Activated CD8-positive, alpha-beta memory T cell treated with anti-CD3 and anti-CD28 coated beads for 48 hours (primary cell): ENCODE measurements around the gene DOCK1.
"Not testable (repeated sequence)": the region's sequence is repeated elsewhere in the genome, so short reads cannot be mapped to it uniquely, and the experiment has no call there.

Experiments used
- DNase-seq, 3 experiments: peaks; one replicate each; pipeline ENCODE4 v3.0.0-alpha.2; 2020; ENCODE audit warnings: low read depth in 2 of 3, low spot score in 2 of 3

DOCK1 gene

DNA sequence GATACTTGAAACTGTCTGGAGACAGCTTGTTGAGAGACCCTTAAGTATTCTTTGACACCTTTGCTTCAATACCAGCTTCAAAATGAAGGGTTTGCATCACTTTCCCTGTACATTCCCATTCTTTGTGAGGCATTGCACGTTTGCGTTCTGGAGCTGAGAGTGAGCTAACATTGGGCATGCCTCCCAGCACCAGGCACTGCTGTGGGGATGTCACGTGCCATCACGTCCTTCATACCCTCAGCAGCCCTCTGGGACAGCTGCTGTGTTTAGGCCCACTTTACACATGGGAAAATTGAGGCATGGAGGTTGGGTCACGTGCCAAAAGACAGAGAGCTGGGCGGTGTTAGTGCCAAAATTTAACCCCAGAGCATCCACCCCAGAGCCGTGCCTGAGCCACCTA lies 357.4 kb downstream of the DOCK1 start:
- DNase-seq = no peak

DNA sequence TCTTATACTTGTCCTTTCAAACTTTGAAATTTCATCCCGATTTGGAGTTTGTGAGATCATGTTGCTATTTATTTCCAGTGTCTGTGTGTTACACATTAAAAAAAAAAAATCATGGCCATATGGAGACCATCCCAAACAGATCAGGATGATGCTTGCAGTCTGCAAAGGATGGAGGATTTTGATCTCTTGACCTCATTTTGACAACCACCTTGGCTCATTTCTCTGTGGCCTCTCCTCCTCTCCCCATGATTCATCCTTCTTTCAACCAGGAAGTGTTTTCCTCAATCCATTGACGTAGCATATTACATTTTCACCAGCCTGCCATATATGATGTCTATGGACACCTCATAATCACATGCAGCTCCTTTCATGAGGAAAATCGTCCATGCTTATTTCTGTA lies 360.1 kb downstream of the DOCK1 start:
- DNase-seq = no peak

DNA sequence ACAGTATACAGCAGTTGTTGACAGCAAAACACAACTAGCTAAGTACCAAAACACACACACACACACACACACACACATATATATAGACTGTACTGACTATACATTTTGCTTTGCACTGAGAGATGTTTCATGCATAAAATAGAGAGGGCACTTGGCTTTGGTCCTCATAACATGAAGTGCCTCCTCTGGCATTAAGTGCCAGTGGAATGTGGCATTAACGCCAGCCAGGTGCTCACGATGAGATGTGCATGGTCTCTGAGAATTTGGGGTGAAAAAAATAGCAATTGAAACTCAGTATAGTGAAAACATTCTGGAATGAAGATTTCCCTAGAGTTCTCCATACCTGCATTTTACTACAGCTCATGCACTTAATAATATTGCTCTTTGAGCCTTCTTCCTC lies 361.2 kb downstream of the DOCK1 start:
- no peak for DNase-seq

GRCh38 chr10:127267442-127267841 lies 362.2 kb downstream of the DOCK1 start:
- DNase-seq = no peak

DNA sequence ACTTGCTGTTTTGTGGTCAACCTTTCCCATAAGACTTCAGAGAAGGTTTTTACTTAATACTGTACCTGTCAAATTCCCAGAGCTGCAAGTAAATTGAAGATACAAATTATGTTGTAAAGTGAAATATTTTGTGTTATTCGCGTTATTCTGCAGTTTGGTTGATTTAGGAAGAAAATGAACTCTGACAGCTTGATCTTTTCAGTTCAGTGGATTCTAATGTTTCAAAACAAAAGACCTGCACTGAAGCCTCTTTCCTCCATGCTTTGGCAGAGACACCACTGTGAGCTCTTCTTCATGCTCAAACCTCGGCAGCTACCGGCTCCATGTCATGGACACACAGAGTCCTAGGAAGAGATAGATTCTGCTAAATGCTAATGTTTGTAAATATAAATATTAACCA lies 366.8 kb downstream of the DOCK1 start:
- no peak for DNase-seq

DNA sequence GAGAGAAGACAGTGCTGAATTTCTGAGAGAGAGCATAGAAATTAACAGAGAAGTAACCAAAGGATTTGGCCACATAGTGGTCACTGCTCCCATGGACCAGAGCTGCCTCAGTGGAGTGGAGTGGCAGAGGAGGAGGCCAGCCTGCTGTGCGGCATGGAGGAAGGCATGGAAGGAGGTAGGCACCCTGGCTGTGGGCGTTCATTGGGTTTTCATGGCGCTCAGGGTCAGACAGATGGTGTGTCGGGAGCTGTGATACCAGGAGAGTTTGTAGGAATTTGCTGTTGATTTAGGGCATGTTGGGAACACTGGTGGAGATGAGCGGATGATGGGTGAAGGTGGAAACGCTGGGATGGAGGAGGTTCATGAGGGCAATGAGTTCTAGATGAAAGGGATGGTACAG lies 370.0 kb downstream of the DOCK1 start:
- DNase-seq = no peak

GRCh38 chr10:127275793-127276450 lies 370.7 kb downstream of the DOCK1 start:
- no peak for DNase-seq

- DNase-seq = no peak
Measured at GRCh38 chr10:127276794-127277462, 371.7 kb downstream of the DOCK1 start.

GRCh38 chr10:127278001-127278400 lies 372.8 kb downstream of the DOCK1 start:
- no peak for DNase-seq

GRCh38 chr10:127279334-127279774 lies 374.1 kb downstream of the DOCK1 start:
- no peak for DNase-seq

GRCh38 chr10:127280446-127280845 lies 375.2 kb downstream of the DOCK1 start:
- no peak for DNase-seq

DNA sequence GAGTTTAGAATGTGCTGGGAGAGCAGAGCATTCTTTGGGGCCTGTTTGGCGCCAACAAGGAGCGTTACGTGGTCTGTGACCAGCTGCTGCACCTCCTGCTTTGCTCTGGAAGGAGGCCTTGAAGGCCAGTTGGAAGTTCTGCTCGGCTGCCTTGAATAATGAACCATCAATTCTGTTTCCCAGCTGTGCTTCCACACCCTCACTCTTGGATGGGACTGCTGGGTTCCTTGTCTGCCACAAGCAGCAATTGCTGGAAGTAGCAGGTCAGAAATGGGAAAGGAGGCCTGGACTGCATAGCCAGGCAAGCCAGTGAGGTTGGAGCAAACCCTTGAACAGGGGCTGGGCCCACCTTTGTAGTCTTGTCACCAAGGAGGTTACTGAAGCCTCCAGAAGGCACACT lies 377.8 kb downstream of the DOCK1 start:
- no peak for DNase-seq

GRCh38 chr10:127283576-127283975 lies 378.3 kb downstream of the DOCK1 start:
- DNase-seq = no peak

DNA sequence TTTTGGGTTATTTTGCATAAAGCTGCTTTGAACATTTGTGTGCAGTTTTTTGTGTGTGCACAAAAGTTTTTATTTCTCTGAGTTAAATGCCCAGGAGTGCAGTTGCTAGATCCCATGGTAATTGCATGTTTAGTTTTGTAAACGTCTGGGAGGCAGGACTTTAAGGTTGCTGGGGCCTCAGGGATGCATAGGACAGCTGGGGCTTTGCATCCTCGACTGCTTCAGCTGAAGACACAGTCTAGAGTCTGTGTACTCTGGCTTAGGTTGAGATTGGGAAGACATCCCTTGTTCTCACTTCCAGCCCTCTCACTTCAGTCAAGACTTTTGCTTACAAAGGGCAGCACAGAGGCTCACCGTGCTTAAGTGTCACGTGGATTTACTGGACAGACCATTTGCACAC lies 385.6 kb downstream of the DOCK1 start:
- DNase-seq = no peak

DNA sequence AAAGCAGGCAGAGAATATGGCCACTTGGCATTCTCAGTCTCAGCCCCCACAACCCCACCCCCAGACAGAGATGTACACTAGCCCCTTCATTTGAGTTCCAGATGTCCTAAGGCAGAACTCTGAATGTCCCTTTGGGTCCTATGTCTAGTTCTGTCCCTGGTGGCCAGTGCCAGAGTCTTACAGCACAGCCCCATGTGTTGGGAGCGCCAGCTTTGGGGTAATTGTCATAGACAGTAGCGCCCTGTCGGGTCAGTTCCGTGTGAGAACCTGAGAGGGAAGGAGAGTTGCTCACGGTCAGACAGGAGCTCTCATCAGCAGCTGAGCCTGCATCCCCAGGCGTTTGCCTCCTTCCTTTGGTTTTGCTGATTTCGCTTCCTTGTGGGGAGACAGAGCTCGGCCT lies 386.1 kb downstream of the DOCK1 start:
- no peak for DNase-seq

- DNase-seq = no peak
Measured at GRCh38 chr10:127292888-127293287, 387.7 kb downstream of the DOCK1 start.

DNA sequence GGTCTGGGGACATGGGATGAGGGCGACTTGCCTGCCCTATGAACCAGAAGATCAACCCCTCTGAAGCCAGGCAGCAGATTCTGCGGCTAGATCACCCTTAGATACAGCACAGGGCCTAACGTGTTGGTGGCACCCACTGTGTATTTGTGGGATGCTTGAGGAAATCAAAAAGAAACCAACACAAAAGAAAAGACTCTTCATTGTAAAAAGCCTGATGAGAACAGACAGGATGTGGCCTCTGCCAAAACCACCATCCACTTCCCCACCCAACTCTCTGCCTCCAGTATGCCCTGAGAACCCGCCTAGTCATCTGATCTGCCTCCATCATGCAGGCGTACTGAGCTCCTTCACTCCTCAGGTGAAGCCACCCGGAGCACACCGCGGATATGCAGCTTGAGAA lies 388.4 kb downstream of the DOCK1 start:
- peak in 1 of 3 experiments; percentile 4 for DNase-seq

- DNase-seq = no peak
Measured at GRCh38 chr10:127296696-127297095, 391.5 kb downstream of the DOCK1 start.

DNA sequence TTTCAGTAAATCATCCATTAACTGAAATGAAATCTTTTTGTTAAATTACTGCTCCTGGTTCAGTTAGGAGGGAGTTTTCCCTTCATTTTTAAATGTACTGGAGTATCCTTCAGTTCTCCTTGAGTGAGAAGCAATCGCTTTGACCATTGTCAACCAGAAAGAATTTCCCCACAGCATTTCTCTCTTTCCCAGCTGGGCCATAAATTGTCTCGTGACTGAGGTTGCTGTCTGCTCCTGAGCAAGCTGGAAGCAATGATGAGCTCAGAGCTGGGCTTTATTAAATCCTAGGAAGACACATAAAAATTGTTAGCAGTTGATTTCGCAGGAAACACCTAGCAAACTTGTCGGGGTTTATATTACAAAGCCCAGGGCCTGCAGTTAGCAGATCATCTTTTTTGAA lies 393.2 kb downstream of the DOCK1 start:
- DNase-seq = no peak

DNA sequence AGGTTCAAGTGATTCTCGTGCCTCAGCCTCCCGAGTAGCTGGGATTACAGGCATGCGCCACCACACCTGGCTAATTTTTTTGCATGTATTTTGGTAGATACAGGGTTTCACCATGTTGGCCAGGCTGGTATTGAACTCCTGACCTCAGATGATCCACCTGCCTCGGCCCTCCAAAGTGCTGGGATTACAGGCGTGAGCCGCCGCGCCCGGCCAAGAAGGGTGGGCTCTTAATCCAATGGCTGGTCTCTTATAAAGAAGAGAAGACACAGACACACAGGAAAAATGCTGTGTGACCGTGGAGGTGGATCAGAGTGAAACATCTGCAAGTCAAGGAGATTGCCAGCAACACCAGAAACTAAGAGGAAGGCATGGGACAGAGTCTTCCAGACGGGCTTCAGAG lies 394.0 kb downstream of the DOCK1 start:
- DNase-seq = not testable (repeated sequence)

- DNase-seq = no peak
Measured at GRCh38 chr10:127299956-127300689, 394.9 kb downstream of the DOCK1 start.

DNA sequence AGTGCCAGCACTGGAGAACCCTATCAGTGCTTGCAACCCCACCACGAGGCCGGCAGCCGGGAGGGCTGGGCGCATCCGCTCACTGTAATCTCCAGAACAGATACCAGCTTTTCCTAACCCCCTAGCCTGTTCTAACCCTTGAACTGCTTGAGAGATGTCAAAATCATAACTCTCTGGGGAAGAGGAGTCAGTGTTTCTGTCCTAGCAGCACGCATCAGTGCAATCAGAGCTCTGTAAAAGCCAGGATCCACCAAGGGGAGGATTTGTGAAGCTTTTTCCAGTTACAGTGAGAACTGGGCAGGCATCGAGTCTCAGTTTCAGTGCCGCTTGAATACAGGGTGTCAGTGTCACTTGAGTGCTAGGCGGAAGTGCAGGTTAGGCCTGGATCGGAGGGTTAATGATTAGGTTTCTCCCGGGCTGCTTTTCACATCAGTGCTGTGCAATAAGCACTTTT lies 395.7 kb downstream of the DOCK1 start:
- DNase-seq = no peak
